SK-N-SH treated with all-trans-retinoic acid at 6 μM for 48 hours (cell line): ENCODE measurements around the gene CTIF.

Experiments used
- ATAC-seq: fragments of 200-7000 bp; cut with Tn5 transposase; 3 replicates; pipeline ENCODE4 v1.9.1; 2020; ENCODE audit warnings: mild to moderate bottlenecking, moderate library complexity
- ARNTL ChIP-seq: fragments of 450-650 bp; formaldehyde crosslinking; IDR thresholded peaks from 2 replicates; pipeline ENCODE4 v1.5.0; 2020; ENCODE audit warnings: low read depth, mild to moderate bottlenecking, moderate library complexity, borderline replicate concordance
- BACH2 ChIP-seq: fragments of 250-450 bp; sonication (Bioruptor Pico); IDR thresholded peaks from 2 replicates; pipeline ENCODE4 v1.9.0; 2021; ENCODE audit warnings: mild to moderate bottlenecking, borderline replicate concordance
- CSDC2 ChIP-seq: fragments of 250-450 bp; sonication (Bioruptor Pico); IDR thresholded peaks from 2 replicates; pipeline ENCODE4 v1.5.0; 2020; ENCODE audit warnings: mild to moderate bottlenecking, moderate library complexity
- CSRNP3 ChIP-seq: fragments of 250-450 bp; sonication (Bioruptor Pico); IDR thresholded peaks from 2 replicates; pipeline ENCODE4 v1.5.1; 2021; ENCODE audit warnings: mild to moderate bottlenecking, moderate library complexity
- ESRRG ChIP-seq: fragments of 250-450 bp; sonication (Bioruptor Pico); IDR thresholded peaks from 2 replicates; pipeline ENCODE4 v1.6.1; 2021; ENCODE audit warnings: mild to moderate bottlenecking
- GLIS3 ChIP-seq: fragments of 250-450 bp; sonication (Bioruptor Pico); IDR thresholded peaks from 2 replicates; pipeline ENCODE4 v1.5.0; 2020; ENCODE audit warnings: mild to moderate bottlenecking, moderate library complexity
- ISL1 ChIP-seq: fragments of 250-450 bp; sonication (Bioruptor Pico); IDR thresholded peaks from 2 replicates; pipeline ENCODE4 v2.1.2; 2022; ENCODE audit warnings: mild to moderate bottlenecking, moderate library complexity
- OSR1 ChIP-seq: fragments of 250-450 bp; sonication (Bioruptor Pico); IDR thresholded peaks from 2 replicates; pipeline ENCODE4 v1.8.0; 2022; ENCODE audit warnings: moderate library complexity, mild to moderate bottlenecking, inconsistent platforms
- POU6F1 ChIP-seq: fragments of 250-450 bp; sonication (Bioruptor Pico); IDR thresholded peaks from 2 replicates; pipeline ENCODE4 v1.8.0; 2021; ENCODE audit warnings: low read depth, mild to moderate bottlenecking, moderate library complexity, borderline replicate concordance
- PPARA ChIP-seq: fragments of 250-450 bp; sonication (Bioruptor Pico); IDR thresholded peaks from 2 replicates; pipeline ENCODE4 v1.5.0; 2020; ENCODE audit warnings: mild to moderate bottlenecking, borderline replicate concordance
- RARB ChIP-seq: fragments of 250-450 bp; sonication (Bioruptor Pico); IDR thresholded peaks from 2 replicates; pipeline ENCODE4 v1.8.0; 2021; ENCODE audit warnings: mild to moderate bottlenecking, moderate library complexity
- SNAI2 ChIP-seq: fragments of 250-450 bp; sonication (Bioruptor Pico); IDR thresholded peaks from 2 replicates; pipeline ENCODE4 v1.5.0; 2020; ENCODE audit warnings: mild to moderate bottlenecking, moderate library complexity
- TCF4 ChIP-seq: fragments of 250-450 bp; sonication (Bioruptor Pico); IDR thresholded peaks from 2 replicates; pipeline ENCODE4 v1.8.0; 2021; ENCODE audit warnings: mild to moderate bottlenecking, moderate library complexity, borderline replicate concordance
- TOX ChIP-seq: fragments of 250-450 bp; sonication (Bioruptor Pico); IDR thresholded peaks from 2 replicates; pipeline ENCODE4 v1.8.0; 2021; ENCODE audit warnings: mild to moderate bottlenecking, moderate library complexity, borderline replicate concordance
- ZC3H10 ChIP-seq: fragments of 250-450 bp; sonication (Bioruptor Pico); IDR thresholded peaks from 2 replicates; pipeline ENCODE4 v1.5.1; 2021; ENCODE audit warnings: mild to moderate bottlenecking, moderate library complexity
- ZFP3 ChIP-seq: fragments of 250-450 bp; sonication (Bioruptor Pico); IDR thresholded peaks from 2 replicates; pipeline ENCODE4 v1.5.0; 2020; ENCODE audit warnings: mild to moderate bottlenecking, moderate library complexity
- ZFP30 ChIP-seq: fragments of 450-650 bp; formaldehyde crosslinking; IDR thresholded peaks from 2 replicates; pipeline ENCODE4 v1.5.0; 2022; ENCODE audit warnings: mild to moderate bottlenecking, moderate library complexity
- ZNF565 ChIP-seq: fragments of 450-650 bp; formaldehyde crosslinking; conservative IDR thresholded peaks from 2 replicates; pipeline ENCODE4 v1.5.0; 2020; ENCODE audit warnings: low read depth, mild to moderate bottlenecking, moderate library complexity
- ZNF70 ChIP-seq: fragments of 450-650 bp; formaldehyde crosslinking; IDR thresholded peaks from 2 replicates; pipeline ENCODE4 v1.5.0; 2020; ENCODE audit warnings: mild to moderate bottlenecking, moderate library complexity
- ZNF8 ChIP-seq: fragments of 450-650 bp; formaldehyde crosslinking; IDR thresholded peaks from 2 replicates; pipeline ENCODE4 v1.5.0; 2020; ENCODE audit warnings: mild to moderate bottlenecking, moderate library complexity
- TF ChIP-seq, protein P1 (sequence below): fragments of 250-450 bp; sonication (Bioruptor Pico); IDR thresholded peaks from 2 replicates; pipeline ENCODE4 v1.5.0; 2020; ENCODE audit warnings: mild to moderate bottlenecking, moderate library complexity
- TF ChIP-seq, protein P2 (sequence below): fragments of 250-450 bp; sonication (Bioruptor Pico); IDR thresholded peaks from 2 replicates; pipeline ENCODE4 v1.8.0; 2020; ENCODE audit warnings: mild to moderate bottlenecking, moderate library complexity, borderline replicate concordance

Gene CTIF

GRCh38 chr18:48891721-48892120 is 352.9 kb downstream of the CTIF start:
- no peak for ATAC-seq
- TF ChIP-seq ZNF70 (CRISPR knock-in tag), result no peak
- no peak for TF ChIP-seq TCF4 (CRISPR knock-in tag)
- TF ChIP-seq TOX (CRISPR knock-in tag), result no peak
- TF ChIP-seq ZNF565, result no peak
- TF ChIP-seq GLIS3 (CRISPR knock-in tag), result no peak
- TF ChIP-seq CSRNP3 (CRISPR knock-in tag), result no peak
- no peak for TF ChIP-seq ZC3H10 (CRISPR knock-in tag)
- TF ChIP-seq OSR1, result no peak
- TF ChIP-seq SNAI2 (CRISPR knock-in tag), result no peak
- no peak for TF ChIP-seq ZFP3 (CRISPR knock-in tag)
- no peak for TF ChIP-seq RARB
- TF ChIP-seq ZNF8, result no peak
- no peak for TF ChIP-seq BACH2 (CRISPR knock-in tag)
- TF ChIP-seq CSDC2 (CRISPR knock-in tag), result no peak
- TF ChIP-seq, protein P1, sequence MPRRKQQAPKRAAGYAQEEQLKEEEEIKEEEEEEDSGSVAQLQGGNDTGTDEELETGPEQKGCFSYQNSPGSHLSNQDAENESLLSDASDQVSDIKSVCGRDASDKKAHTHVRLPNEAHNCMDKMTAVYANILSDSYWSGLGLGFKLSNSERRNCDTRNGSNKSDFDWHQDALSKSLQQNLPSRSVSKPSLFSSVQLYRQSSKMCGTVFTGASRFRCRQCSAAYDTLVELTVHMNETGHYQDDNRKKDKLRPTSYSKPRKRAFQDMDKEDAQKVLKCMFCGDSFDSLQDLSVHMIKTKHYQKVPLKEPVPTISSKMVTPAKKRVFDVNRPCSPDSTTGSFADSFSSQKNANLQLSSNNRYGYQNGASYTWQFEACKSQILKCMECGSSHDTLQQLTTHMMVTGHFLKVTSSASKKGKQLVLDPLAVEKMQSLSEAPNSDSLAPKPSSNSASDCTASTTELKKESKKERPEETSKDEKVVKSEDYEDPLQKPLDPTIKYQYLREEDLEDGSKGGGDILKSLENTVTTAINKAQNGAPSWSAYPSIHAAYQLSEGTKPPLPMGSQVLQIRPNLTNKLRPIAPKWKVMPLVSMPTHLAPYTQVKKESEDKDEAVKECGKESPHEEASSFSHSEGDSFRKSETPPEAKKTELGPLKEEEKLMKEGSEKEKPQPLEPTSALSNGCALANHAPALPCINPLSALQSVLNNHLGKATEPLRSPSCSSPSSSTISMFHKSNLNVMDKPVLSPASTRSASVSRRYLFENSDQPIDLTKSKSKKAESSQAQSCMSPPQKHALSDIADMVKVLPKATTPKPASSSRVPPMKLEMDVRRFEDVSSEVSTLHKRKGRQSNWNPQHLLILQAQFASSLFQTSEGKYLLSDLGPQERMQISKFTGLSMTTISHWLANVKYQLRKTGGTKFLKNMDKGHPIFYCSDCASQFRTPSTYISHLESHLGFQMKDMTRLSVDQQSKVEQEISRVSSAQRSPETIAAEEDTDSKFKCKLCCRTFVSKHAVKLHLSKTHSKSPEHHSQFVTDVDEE (CRISPR knock-in tag), result no peak
- no peak for TF ChIP-seq ISL1 (CRISPR knock-in tag)
- no peak for TF ChIP-seq PPARA (CRISPR knock-in tag)
- TF ChIP-seq ZFP30 (CRISPR knock-in tag), result no peak
- no peak for TF ChIP-seq ARNTL (CRISPR knock-in tag)
- TF ChIP-seq, all 23 proteins: peak for 0

DNA sequence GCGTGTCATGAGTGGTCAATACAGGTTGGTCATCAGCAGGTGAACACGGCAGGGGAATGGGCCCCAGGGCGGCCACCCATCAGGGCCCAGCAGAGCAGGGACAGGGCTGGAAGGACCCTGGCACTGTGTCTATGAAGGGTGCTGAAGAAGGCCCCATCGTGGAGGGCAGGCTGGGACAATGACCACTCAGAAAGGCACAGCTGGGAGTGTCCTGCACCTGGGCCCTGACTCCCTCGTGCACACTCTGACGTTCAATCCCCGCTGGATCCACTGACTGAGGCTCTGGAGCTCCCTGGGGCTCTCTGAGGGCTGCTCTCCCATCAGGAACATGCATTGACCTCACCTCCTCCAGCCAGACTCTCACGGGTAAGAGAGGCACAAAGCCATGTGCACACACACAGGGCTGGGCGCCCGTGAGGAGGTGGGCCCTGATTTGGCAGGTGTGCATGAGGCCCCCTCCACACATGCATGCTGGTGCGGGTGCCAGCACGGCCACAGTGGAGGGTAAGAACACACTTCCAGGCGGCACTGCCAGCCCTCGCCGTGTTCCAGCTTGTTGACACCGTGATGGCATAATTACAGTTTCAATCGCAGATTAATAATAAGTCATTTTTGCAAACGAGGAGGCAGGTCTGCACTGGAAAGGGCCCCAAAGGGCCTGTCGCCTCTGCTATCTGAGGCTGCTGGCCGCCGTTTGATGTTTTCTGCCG is 353.5 kb downstream of the CTIF start:
- TF ChIP-seq ZFP30 (CRISPR knock-in tag) (no peak), PPARA (CRISPR knock-in tag) (no peak), ESRRG (CRISPR knock-in tag) (no peak), ZNF565 (no peak)
- TF ChIP-seq, protein P1 (CRISPR knock-in tag), result no peak

DNA sequence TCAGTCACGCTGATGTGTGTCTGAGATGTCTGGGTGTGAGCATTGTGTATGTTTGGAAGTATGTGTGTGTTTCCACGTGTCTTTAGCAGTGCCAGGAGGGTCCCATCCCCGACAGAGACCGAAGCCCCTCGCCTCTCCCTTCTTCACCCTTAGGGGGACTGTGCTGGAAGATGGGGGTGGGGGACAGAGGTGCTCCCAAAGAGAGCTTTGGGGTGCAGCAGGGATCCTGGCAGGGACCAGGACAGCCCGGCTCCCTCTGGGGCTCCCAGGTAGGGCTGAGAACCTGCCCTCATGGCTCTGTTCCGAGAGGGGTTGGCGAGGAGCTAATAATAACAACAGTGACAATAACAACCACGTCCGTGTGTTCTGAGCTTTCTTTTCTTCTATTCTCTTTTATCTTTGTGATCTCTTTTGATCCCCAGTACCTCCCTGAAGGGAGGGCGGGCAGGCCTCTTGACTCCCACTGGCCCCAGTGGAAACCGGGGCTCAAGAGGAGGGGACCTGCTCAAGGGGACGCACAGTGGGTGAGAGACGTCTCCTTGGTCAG is 354.3 kb downstream of the CTIF start:
- no peak for ATAC-seq
- TF ChIP-seq BACH2 (CRISPR knock-in tag) (no peak), CSDC2 (CRISPR knock-in tag) (no peak), OSR1 (no peak), PPARA (CRISPR knock-in tag) (no peak), RARB (no peak), TCF4 (CRISPR knock-in tag) (no peak), ZNF8 (no peak), ZFP30 (CRISPR knock-in tag) (no peak), SNAI2 (CRISPR knock-in tag) (no peak), ZNF70 (CRISPR knock-in tag) (no peak), GLIS3 (CRISPR knock-in tag) (no peak), ISL1 (CRISPR knock-in tag) (no peak), POU6F1 (CRISPR knock-in tag) (no peak)
- TF ChIP-seq, protein P1 (CRISPR knock-in tag), result no peak
- TF ChIP-seq, protein P2, sequence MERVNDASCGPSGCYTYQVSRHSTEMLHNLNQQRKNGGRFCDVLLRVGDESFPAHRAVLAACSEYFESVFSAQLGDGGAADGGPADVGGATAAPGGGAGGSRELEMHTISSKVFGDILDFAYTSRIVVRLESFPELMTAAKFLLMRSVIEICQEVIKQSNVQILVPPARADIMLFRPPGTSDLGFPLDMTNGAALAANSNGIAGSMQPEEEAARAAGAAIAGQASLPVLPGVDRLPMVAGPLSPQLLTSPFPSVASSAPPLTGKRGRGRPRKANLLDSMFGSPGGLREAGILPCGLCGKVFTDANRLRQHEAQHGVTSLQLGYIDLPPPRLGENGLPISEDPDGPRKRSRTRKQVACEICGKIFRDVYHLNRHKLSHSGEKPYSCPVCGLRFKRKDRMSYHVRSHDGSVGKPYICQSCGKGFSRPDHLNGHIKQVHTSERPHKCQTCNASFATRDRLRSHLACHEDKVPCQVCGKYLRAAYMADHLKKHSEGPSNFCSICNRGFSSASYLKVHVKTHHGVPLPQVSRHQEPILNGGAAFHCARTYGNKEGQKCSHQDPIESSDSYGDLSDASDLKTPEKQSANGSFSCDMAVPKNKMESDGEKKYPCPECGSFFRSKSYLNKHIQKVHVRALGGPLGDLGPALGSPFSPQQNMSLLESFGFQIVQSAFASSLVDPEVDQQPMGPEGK (CRISPR knock-in tag), result no peak

More for the DNA sequence above, 353.5 kb downstream of the CTIF start:
- no peak for ATAC-seq
